ENCODE measurements around the gene TMEM72. TPM values are rescaled to one million over a fixed set of nuclear protein-coding genes. Genes with fewer than 3 reads are reported as not detected.

The TMEM72 gene
- total and polyA plus RNA-seq, 2 donors, result not detected

GRCh38 chr10:44916429-44916828 is 5.3 kb downstream of the TMEM72 start:
- Histone ChIP-seq H3K36me3 (ENCODE audit: insufficient read depth) (no peaks in the 10 kb centered on the region), H3K4me1 (ENCODE audit: insufficient read depth) (no peaks in the 10 kb centered on the region), H3K27ac (ENCODE audit: low read depth) (no peak overlapping the region), H3K4me3 (ENCODE audit: low read depth, low read length) (no peak overlapping the region)
- 89% methylated on average over 2 of the region's 2 CpGs for WGBS
- DNase-seq (ENCODE audit: extremely low spot score), result no peak

GRCh38 chr10:44917848-44918247 is 6.7 kb downstream of the TMEM72 start:
- Histone ChIP-seq H3K27ac (ENCODE audit: low read depth) (no peak overlapping the region), H3K4me3 (ENCODE audit: low read depth, low read length) (no peak overlapping the region), H3K4me1 (ENCODE audit: insufficient read depth) (no peaks in the 10 kb centered on the region), H3K36me3 (ENCODE audit: insufficient read depth) (no peaks in the 10 kb centered on the region)
- WGBS, result 80% methylated on average over 3 of the region's 3 CpGs
- no peak for DNase-seq (ENCODE audit: extremely low spot score)

GRCh38 chr10:44920252-44920651 is 9.1 kb downstream of the TMEM72 start:
- no peak overlapping the region for H3K4me3 ChIP-seq (ENCODE audit: low read depth, low read length)
- no peak overlapping the region for H3K27ac ChIP-seq (ENCODE audit: low read depth)
- no peaks in the 10 kb centered on the region for H3K4me1 ChIP-seq (ENCODE audit: insufficient read depth)
- DNase-seq (ENCODE audit: extremely low spot score), result no peak
- H3K36me3 ChIP-seq (ENCODE audit: insufficient read depth), result no peaks in the 10 kb centered on the region
- 87% methylated on average over 3 of the region's 3 CpGs for WGBS

GRCh38 chr10:44921061-44921460 is 9.9 kb downstream of the TMEM72 start:
- Histone ChIP-seq H3K27ac (ENCODE audit: low read depth) (no peak overlapping the region), H3K4me3 (ENCODE audit: low read depth, low read length) (no peak overlapping the region), H3K4me1 (ENCODE audit: insufficient read depth) (no peaks in the 10 kb centered on the region), H3K36me3 (ENCODE audit: insufficient read depth) (no peaks in the 10 kb centered on the region)
- DNase-seq (ENCODE audit: extremely low spot score), result no peak
- 87% methylated on average over 5 of the region's 5 CpGs for WGBS

GRCh38 chr10:44921506-44921905 is 10.4 kb downstream of the TMEM72 start:
- WGBS, result 93% methylated on average over 3 of the region's 3 CpGs
- no peaks in the 10 kb centered on the region for H3K4me1 ChIP-seq (ENCODE audit: insufficient read depth)
- no peaks in the 10 kb centered on the region for H3K36me3 ChIP-seq (ENCODE audit: insufficient read depth)
- DNase-seq (ENCODE audit: extremely low spot score), result no peak
- H3K27ac ChIP-seq (ENCODE audit: low read depth), result no peak overlapping the region
- H3K4me3 ChIP-seq (ENCODE audit: low read depth, low read length), result no peak overlapping the region

- Histone ChIP-seq H3K36me3 (ENCODE audit: insufficient read depth) (no peaks in the 10 kb centered on the region), H3K4me1 (ENCODE audit: insufficient read depth) (no peaks in the 10 kb centered on the region), H3K4me3 (ENCODE audit: low read depth, low read length) (no peak overlapping the region), H3K27ac (ENCODE audit: low read depth) (no peak overlapping the region)
- 94% methylated on average over 5 of the region's 5 CpGs for WGBS
- DNase-seq (ENCODE audit: extremely low spot score), result no peak
Observed at GRCh38 chr10:44922021-44922420, 10.9 kb downstream of the TMEM72 start.

GRCh38 chr10:44922796-44923545 is 11.8 kb downstream of the TMEM72 start:
- no peak for DNase-seq (ENCODE audit: extremely low spot score)
- Histone ChIP-seq H3K4me3 (ENCODE audit: low read depth, low read length) (no peak overlapping the region), H3K4me1 (ENCODE audit: insufficient read depth) (no peaks in the 10 kb centered on the region), H3K27ac (ENCODE audit: low read depth) (no peak overlapping the region), H3K36me3 (ENCODE audit: insufficient read depth) (no peaks in the 10 kb centered on the region)
- 83% methylated on average over 7 of the region's 7 CpGs for WGBS

GRCh38 chr10:44923611-44924010 is 12.5 kb downstream of the TMEM72 start:
- Histone ChIP-seq H3K27ac (ENCODE audit: low read depth) (no peak overlapping the region), H3K4me1 (ENCODE audit: insufficient read depth) (no peaks in the 10 kb centered on the region), H3K4me3 (ENCODE audit: low read depth, low read length) (no peak overlapping the region), H3K36me3 (ENCODE audit: insufficient read depth) (no peaks in the 10 kb centered on the region)
- WGBS, result 93% methylated on average over 3 of the region's 3 CpGs
- DNase-seq (ENCODE audit: extremely low spot score), result no peak

- Histone ChIP-seq H3K36me3 (ENCODE audit: insufficient read depth) (no peaks in the 10 kb centered on the region), H3K4me3 (ENCODE audit: low read depth, low read length) (no peak overlapping the region), H3K4me1 (ENCODE audit: insufficient read depth) (no peaks in the 10 kb centered on the region), H3K27ac (ENCODE audit: low read depth) (no peak overlapping the region)
- no peak for DNase-seq (ENCODE audit: extremely low spot score)
- WGBS, result 75% methylated on average over 21 of the region's 21 CpGs
Observed at GRCh38 chr10:44924261-44925040, 13.3 kb downstream of the TMEM72 start.

- Histone ChIP-seq H3K36me3 (ENCODE audit: insufficient read depth) (no peaks in the 10 kb centered on the region), H3K4me1 (ENCODE audit: insufficient read depth) (no peaks in the 10 kb centered on the region), H3K27ac (ENCODE audit: low read depth) (no peak overlapping the region), H3K4me3 (ENCODE audit: low read depth, low read length) (no peak overlapping the region)
- WGBS, result 54% methylated on average over 7 of the region's 7 CpGs
- DNase-seq (ENCODE audit: extremely low spot score), result no peak
Observed at GRCh38 chr10:44925224-44925623, 14.1 kb downstream of the TMEM72 start.

- no peak overlapping the region for H3K4me3 ChIP-seq (ENCODE audit: low read depth, low read length)
- DNase-seq (ENCODE audit: extremely low spot score), result no peak
- WGBS, result 94% methylated on average over 16 of the region's 16 CpGs
- H3K27ac ChIP-seq (ENCODE audit: low read depth), result no peak overlapping the region
- no peaks in the 10 kb centered on the region for H3K4me1 ChIP-seq (ENCODE audit: insufficient read depth)
- no peaks in the 10 kb centered on the region for H3K36me3 ChIP-seq (ENCODE audit: insufficient read depth)
Observed at GRCh38 chr10:44925811-44926750, 14.9 kb downstream of the TMEM72 start.

GRCh38 chr10:44926751-44927351 is 15.7 kb downstream of the TMEM72 start:
- Histone ChIP-seq H3K27ac (ENCODE audit: low read depth) (no peak overlapping the region), H3K4me1 (ENCODE audit: insufficient read depth) (no peaks in the 10 kb centered on the region), H3K4me3 (ENCODE audit: low read depth, low read length) (no peak overlapping the region), H3K36me3 (ENCODE audit: insufficient read depth) (no peaks in the 10 kb centered on the region)
- DNase-seq (ENCODE audit: extremely low spot score), result no peak
- 58% methylated on average over 10 of the region's 10 CpGs for WGBS

GRCh38 chr10:44927352-44927751 is 16.2 kb downstream of the TMEM72 start:
- WGBS, result 65% methylated on average over 2 of the region's 2 CpGs
- Histone ChIP-seq H3K27ac (ENCODE audit: low read depth) (no peak overlapping the region), H3K4me1 (ENCODE audit: insufficient read depth) (no peaks in the 10 kb centered on the region), H3K36me3 (ENCODE audit: insufficient read depth) (no peaks in the 10 kb centered on the region), H3K4me3 (ENCODE audit: low read depth, low read length) (no peak overlapping the region)
- no peak for DNase-seq (ENCODE audit: extremely low spot score)
